Measurements from ENCODE around the gene RAD51AP1.
"Not testable (repeated sequence)": the region's sequence is repeated elsewhere in the genome, so short reads cannot be mapped to it uniquely, and the experiment has no call there.

The RAD51AP1 gene

GRCh38 chr12:4538207-4539160 is at the start of gene RAD51AP1:
Gene RAD51AP1 (plus strand): TSS chr12:4538890. CDS start chr12:4538940, 50 bp downstream.
- peak; percentile 92 for DNase-seq

GRCh38 chr12:4489556-4489955 is 49.1 kb upstream of the RAD51AP1 start:
- DNase-seq = no peak

- DNase-seq = no peak
These were observed 47.7 kb upstream of the RAD51AP1 start for GRCh38 chr12:4490973-4491372.

- DNase-seq = no peak
These were observed 42.4 kb upstream of the RAD51AP1 start for GRCh38 chr12:4496145-4496838.

GRCh38 chr12:4499186-4499585 is 39.5 kb upstream of the RAD51AP1 start:
- no peak for DNase-seq

GRCh38 chr12:4505376-4505986 is 33.2 kb upstream of the RAD51AP1 start:
- DNase-seq = no peak

GRCh38 chr12:4506430-4506829 is 32.3 kb upstream of the RAD51AP1 start:
- DNase-seq = no peak

- DNase-seq = no peak
These were observed 31.8 kb upstream of the RAD51AP1 start for GRCh38 chr12:4506870-4507269.

- DNase-seq = not testable (repeated sequence)
These were observed 30.2 kb upstream of the RAD51AP1 start for GRCh38 chr12:4508503-4508902.

- DNase-seq = not testable (repeated sequence)
These were observed 29.4 kb upstream of the RAD51AP1 start for GRCh38 chr12:4509269-4509668.

- no peak for DNase-seq
These were observed 20.5 kb upstream of the RAD51AP1 start for GRCh38 chr12:4518106-4518728.

- not testable (repeated sequence) for DNase-seq
These were observed 15.2 kb upstream of the RAD51AP1 start for GRCh38 chr12:4523443-4523842.

- no peak for DNase-seq
These were observed 11.7 kb upstream of the RAD51AP1 start for GRCh38 chr12:4526923-4527546.

GRCh38 chr12:4530160-4530559 is 8.5 kb upstream of the RAD51AP1 start:
- no peak for DNase-seq

- DNase-seq = no peak
These were observed 7.6 kb upstream of the RAD51AP1 start for GRCh38 chr12:4530982-4531586.

GRCh38 chr12:4535092-4535491 is 3.6 kb upstream of the RAD51AP1 start:
- no peak for DNase-seq

GRCh38 chr12:4535871-4536270 is 2.8 kb upstream of the RAD51AP1 start:
- DNase-seq = no peak

- no peak for DNase-seq
These were observed 629 bp downstream of the RAD51AP1 start for GRCh38 chr12:4539167-4539870.

GRCh38 chr12:4540170-4540569 is 1.5 kb downstream of the RAD51AP1 start:
- DNase-seq = no peak

GRCh38 chr12:4540638-4541037 is 1.9 kb downstream of the RAD51AP1 start:
- DNase-seq = no peak

- DNase-seq = no peak
These were observed 6.5 kb downstream of the RAD51AP1 start for GRCh38 chr12:4545195-4545594.
